Hematopoietic multipotent progenitor cell treated with erythropoietin and hydrocortisone succinate and interleukin-3 and kit ligand, for 17 days (in vitro differentiated cells): ENCODE results near the gene ARAF.
"Not testable (repeated sequence)": the region's sequence is repeated elsewhere in the genome, so short reads cannot be mapped to it uniquely, and the experiment has no call there.

ENCODE experiments used
- DNase-seq: peaks from one replicate; pipeline ENCODE4 v3.0.0-alpha.2; 2015; ENCODE audit warnings: low spot score

ARAF gene

GRCh38 chrX:47560934-47561658 lies at the start of gene ARAF:
Gene ARAF (plus strand): TSS chrX:47561205. CDS start chrX:47562968, 1,763 bp downstream.
- DNase-seq = peak; percentile 99

- not testable (repeated sequence) for DNase-seq
Observed at GRCh38 chrX:47512383-47512782, 48.6 kb upstream of the ARAF start.

GRCh38 chrX:47513034-47513965 lies 47.7 kb upstream of the ARAF start:
- not testable (repeated sequence) for DNase-seq

- DNase-seq = no peak
Observed at GRCh38 chrX:47514533-47515235, 46.3 kb upstream of the ARAF start.

GRCh38 chrX:47515941-47516665 lies 44.9 kb upstream of the ARAF start:
- DNase-seq = no peak

GRCh38 chrX:47518144-47518543 lies 42.9 kb upstream of the ARAF start:
- no peak for DNase-seq

GRCh38 chrX:47523297-47523696 lies 37.7 kb upstream of the ARAF start:
- DNase-seq = peak; percentile 79

GRCh38 chrX:47523713-47524166 lies 37.3 kb upstream of the ARAF start:
- no peak for DNase-seq

- DNase-seq = no peak
Observed at GRCh38 chrX:47529548-47529947, 31.5 kb upstream of the ARAF start.

- no peak for DNase-seq
Observed at GRCh38 chrX:47530049-47530448, 31.0 kb upstream of the ARAF start.

GRCh38 chrX:47539860-47540259 lies 21.1 kb upstream of the ARAF start:
- DNase-seq = no peak

- peak; percentile 38 for DNase-seq
Observed at GRCh38 chrX:47540754-47541538, 20.1 kb upstream of the ARAF start.

GRCh38 chrX:47543496-47543895 lies 17.5 kb upstream of the ARAF start:
- no peak for DNase-seq

- DNase-seq = peak; percentile 87
Observed at GRCh38 chrX:47556045-47556623, 4.9 kb upstream of the ARAF start.

- no peak for DNase-seq
Observed at GRCh38 chrX:47558436-47558835, 2.6 kb upstream of the ARAF start.

GRCh38 chrX:47560179-47560933 lies 649 bp upstream of the ARAF start:
- peak; percentile 28 for DNase-seq

- no peak for DNase-seq
Observed at GRCh38 chrX:47561659-47562151, 700 bp downstream of the ARAF start.

GRCh38 chrX:47562615-47563243 lies 1.7 kb downstream of the ARAF start:
- DNase-seq = peak; percentile 48

- DNase-seq = peak; percentile 45
Observed at GRCh38 chrX:47563801-47564315, 2.9 kb downstream of the ARAF start.
